ENCODE measurements around the gene PHF24. TPM values are rescaled to one million over a fixed set of nuclear protein-coding genes. Genes with fewer than 3 reads are reported as not detected.

The PHF24 gene
- total and polyA plus RNA-seq, 7 donors, result under 0.01 to 2.2 (median 0.67) TPM; not detected in 1

GRCh38 chr9:35026671-35027070, 68.6 kb downstream of the PHF24 start:
- TF ChIP-seq POLR2AphosphoS5 (IDR thresholded peaks at IDR 0.05) (no peak), EP300 (IDR thresholded peaks at IDR 0.05) (no peak), POLR2A (IDR thresholded peaks at IDR 0.05) (no peak), CTCF (IDR thresholded peaks at IDR 0.05) (no peak)
- Histone ChIP-seq H3K36me3 (peaks cover 0 to 20% (median 0%) of the 10 kb centered on the region in 4 donors), H3K27ac (no peak overlapping the region), H3K4me3 (no peak overlapping the region), H3K27me3 (no peaks in the 10 kb centered on the region), H3K4me1 (no peaks in the 10 kb centered on the region), H3K9me3 (no peaks in the 10 kb centered on the region)
- intact Hi-C loops (cut with DNase I), result no loop called here
- no peak for DNase-seq
- 73 to 87% methylated on average over 3 of the region's 3 CpGs for WGBS, 2 donors

GRCh38 chr9:35027374-35027773, 69.3 kb downstream of the PHF24 start:
- DNase-seq, result no peak
- 70 to 83% methylated on average over 1 of the region's 1 CpG for WGBS, 2 donors
- TF ChIP-seq EP300 (IDR thresholded peaks at IDR 0.05) (no peak), POLR2A (IDR thresholded peaks at IDR 0.05) (no peak)

GRCh38 chr9:35027860-35028259, 69.8 kb downstream of the PHF24 start:
- H3K4me1 ChIP-seq, result no peaks in the 10 kb centered on the region
- H3K4me3 ChIP-seq, result no peak overlapping the region
- H3K36me3 ChIP-seq, result peaks cover 0 to 19% (median 1%) of the 10 kb centered on the region in 4 donors
- H3K27me3 ChIP-seq, result no peaks in the 10 kb centered on the region
- TF ChIP-seq POLR2AphosphoS5 (IDR thresholded peaks at IDR 0.05), result no peak
- no peak for TF ChIP-seq POLR2A (IDR thresholded peaks at IDR 0.05)
- no peak for TF ChIP-seq CTCF (IDR thresholded peaks at IDR 0.05)
- TF ChIP-seq EP300 (IDR thresholded peaks at IDR 0.05), result no peak
- intact Hi-C loops (cut with DNase I), result no loop called here
- H3K27ac ChIP-seq, result no peak overlapping the region
- DNase-seq, result no peak
- WGBS, 2 donors, result 40 to 43% methylated on average over 1 of the region's 1 CpG
- H3K9me3 ChIP-seq, result no peaks in the 10 kb centered on the region

More at GRCh38 chr9:35027374-35027773, 69.3 kb downstream of the PHF24 start:
- H3K9me3 ChIP-seq, result no peaks in the 10 kb centered on the region
- H3K27ac ChIP-seq, result no peak overlapping the region
- intact Hi-C loops (cut with DNase I), result no loop called here
- no peak overlapping the region for H3K4me3 ChIP-seq
- H3K36me3 ChIP-seq, result peaks cover 0 to 18% (median under 1%) of the 10 kb centered on the region in 4 donors
- H3K4me1 ChIP-seq, result no peaks in the 10 kb centered on the region
- H3K27me3 ChIP-seq, result no peaks in the 10 kb centered on the region

GRCh38 chr9:35028341-35028740, 70.3 kb downstream of the PHF24 start:
- intact Hi-C loops (cut with DNase I), result no loop called here
- Histone ChIP-seq H3K4me1 (no peaks in the 10 kb centered on the region), H3K4me3 (no peak overlapping the region), H3K27ac (no peak overlapping the region), H3K27me3 (no peaks in the 10 kb centered on the region), H3K36me3 (peaks cover 0 to 23% (median 1%) of the 10 kb centered on the region in 4 donors), H3K9me3 (no peaks in the 10 kb centered on the region)
- no peak for DNase-seq
- TF ChIP-seq CTCF (IDR thresholded peaks at IDR 0.05) (no peak), POLR2AphosphoS5 (IDR thresholded peaks at IDR 0.05) (no peak), POLR2A (IDR thresholded peaks at IDR 0.05) (no peak), EP300 (IDR thresholded peaks at IDR 0.05) (no peak)

GRCh38 chr9:35029241-35029640, 71.2 kb downstream of the PHF24 start:
- Histone ChIP-seq H3K9me3 (no peaks in the 10 kb centered on the region), H3K27me3 (no peaks in the 10 kb centered on the region), H3K27ac (no peak overlapping the region), H3K36me3 (peaks cover 0 to 15% (median 1%) of the 10 kb centered on the region in 4 donors), H3K4me1 (no peaks in the 10 kb centered on the region), H3K4me3 (no peak overlapping the region)
- TF ChIP-seq POLR2A (IDR thresholded peaks at IDR 0.05), result no peak
- TF ChIP-seq EP300 (IDR thresholded peaks at IDR 0.05), result no peak
- TF ChIP-seq CTCF (IDR thresholded peaks at IDR 0.05), result no peak
- TF ChIP-seq POLR2AphosphoS5 (IDR thresholded peaks at IDR 0.05), result no peak
- 69 to 92% methylated on average over 4 of the region's 4 CpGs for WGBS, 2 donors
- no peak for DNase-seq
- intact Hi-C loops (cut with DNase I), result no loop called here

Measured in sigmoid colon (tissue), 7 donors.